NB4 (cell line): ENCODE data around the gene IL6ST.

ENCODE experiments used
- MAX ChIP-seq: IDR thresholded peaks from 2 replicates; pipeline ENCODE4 v1.6.1; 2011; ENCODE audit warnings: low read depth, low read length
- MYC ChIP-seq: IDR thresholded peaks from 2 replicates; pipeline ENCODE4 v1.6.1; 2011; ENCODE audit warnings: low read depth, low read length

DNA sequence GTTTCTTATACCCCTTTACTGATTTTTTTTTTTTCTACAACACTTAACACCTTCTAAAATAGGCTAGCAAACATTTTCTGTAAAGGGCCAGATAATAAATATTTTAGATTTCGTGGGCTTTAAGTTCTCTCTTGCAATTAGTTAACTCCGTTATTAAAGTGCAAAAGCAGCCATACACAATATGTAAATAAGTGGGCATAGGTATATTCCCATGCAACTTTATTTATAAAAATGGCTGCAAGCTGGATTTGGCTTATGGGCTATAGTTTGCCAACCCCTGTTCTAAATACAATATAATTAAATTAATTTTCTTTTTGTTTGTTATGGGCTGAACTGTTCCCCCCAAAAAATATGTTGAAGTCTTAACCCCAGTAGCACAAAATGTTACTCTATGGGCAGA lies 10.8 kb downstream of the IL6ST start:
- no peak for TF ChIP-seq MYC
- no peak for TF ChIP-seq MAX
